ENCODE data around the gene BMP4. TPM values are rescaled to one million over a fixed set of nuclear protein-coding genes. Genes with fewer than 3 reads are reported as not detected.

The BMP4 gene
- total and polyA plus RNA-seq, 10 of the 15 experiments (the other 5 are each of a cell fraction or from before 2014, with no cell fraction given), result 0.11 to 1.8 (median 0.60) TPM; not detected in 1

DNA sequence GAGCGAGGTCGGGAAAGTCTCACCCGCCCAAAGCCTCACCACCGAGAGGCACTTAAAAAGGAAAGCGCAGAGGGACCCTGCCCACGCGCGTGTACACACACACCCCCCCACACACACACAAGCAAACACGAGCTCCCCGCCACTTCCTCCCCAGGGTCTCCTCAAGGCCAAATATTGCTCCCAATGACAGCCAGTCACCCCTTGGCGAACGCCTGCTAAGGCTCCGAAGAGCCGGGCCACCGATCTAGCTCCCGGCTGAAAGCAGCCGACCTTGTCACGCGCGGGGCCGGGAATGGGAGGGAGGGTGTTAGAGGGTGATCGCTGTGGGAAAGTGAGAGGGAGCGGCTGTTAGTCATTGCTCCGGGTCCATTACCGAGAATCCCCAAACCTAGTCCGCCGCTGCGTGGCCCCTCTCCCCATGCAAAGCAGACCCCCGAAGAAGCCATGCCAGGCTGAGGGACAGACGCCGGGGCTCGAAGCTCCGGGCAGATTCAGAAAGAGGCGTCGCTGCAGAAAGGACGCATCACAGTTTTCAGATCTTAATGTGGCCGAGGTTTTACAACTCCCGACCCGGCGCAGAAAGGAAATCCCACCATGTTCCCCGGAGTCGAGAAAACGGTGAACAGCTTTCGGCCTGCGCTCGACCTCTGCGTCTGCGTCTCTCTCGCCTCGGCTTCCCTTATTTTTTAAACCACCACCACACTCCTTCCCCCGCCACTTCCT, 2.6 kb downstream of the BMP4 start (continued):
- no peak for TF ChIP-seq IRF4 (IDR thresholded peaks at IDR 0.05; ENCODE audit: low read depth, low read length)
- no peak for TF ChIP-seq TARDBP (IDR thresholded peaks at IDR 0.05; ENCODE audit: borderline replicate concordance)
- no peak for TF ChIP-seq RELA (IDR thresholded peaks at IDR 0.05; ENCODE audit: borderline replicate concordance, partially characterized antibody)
- no peak for TF ChIP-seq HDAC2 (IDR thresholded peaks at IDR 0.05)
- TF ChIP-seq TAF1 (IDR thresholded peaks at IDR 0.05; ENCODE audit: borderline replicate concordance, low read depth, low read length), result no peak

DNA sequence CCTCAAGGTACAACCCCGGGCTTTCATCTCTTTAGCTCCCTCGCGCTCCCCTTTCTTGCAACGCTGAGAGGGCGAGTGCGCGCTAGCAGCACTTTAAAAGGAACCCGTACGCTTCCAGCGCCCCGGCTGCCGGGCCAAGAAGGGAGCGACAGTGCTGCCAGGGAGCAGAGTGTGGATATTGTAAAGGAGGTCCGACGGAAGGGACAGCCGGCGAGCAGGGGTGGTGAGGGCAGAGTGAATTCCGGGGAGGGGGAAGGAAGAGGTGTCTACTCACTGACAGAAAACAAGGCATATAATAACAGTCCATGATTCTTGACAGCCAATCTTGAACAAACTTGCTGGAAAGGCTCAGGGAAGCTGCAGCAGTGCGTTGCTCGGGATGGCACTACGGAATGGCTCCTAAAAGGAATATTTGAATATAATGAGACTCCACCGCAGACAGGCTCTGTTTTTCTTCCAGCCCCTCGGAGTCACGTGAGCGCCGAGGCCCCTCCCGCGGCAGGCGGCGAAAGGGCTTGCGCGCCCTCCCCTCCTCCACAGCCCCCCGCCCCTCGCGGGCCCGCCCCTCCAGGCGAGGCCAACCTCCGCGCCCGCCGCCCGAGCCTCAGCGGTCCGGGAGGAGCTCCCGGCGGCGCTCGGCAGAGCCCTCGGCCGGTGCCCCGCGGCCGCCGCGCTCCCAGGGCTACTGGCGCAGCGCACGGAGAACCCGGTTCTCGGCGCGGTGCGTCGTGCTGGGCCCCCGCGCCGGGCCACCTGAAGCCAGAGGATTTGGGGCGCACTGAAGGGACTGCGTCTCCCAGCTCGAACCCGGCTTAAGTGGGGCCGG, 3.4 kb downstream of the BMP4 start:
- ChIA-PET RAD21 (ENCODE audit: unreplicated experiment) (no interaction called here), CTCF (no interaction called here), SMC1A (ENCODE audit: uncharacterized antibody, unreplicated experiment) (no interaction called here), POLR2A (no interaction called here)
- TF ChIP-seq CHD2 (IDR thresholded peaks at IDR 0.05; ENCODE audit: borderline replicate concordance, low read depth, low read length), result no peak
- TF ChIP-seq, protein P1, sequence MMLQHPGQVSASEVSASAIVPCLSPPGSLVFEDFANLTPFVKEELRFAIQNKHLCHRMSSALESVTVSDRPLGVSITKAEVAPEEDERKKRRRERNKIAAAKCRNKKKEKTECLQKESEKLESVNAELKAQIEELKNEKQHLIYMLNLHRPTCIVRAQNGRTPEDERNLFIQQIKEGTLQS (IDR thresholded peaks at IDR 0.05; ENCODE audit: borderline replicate concordance, extremely low read depth, low read depth, low read length), result peak; percentile 13; the same call in 1 of the 2 replicates
- TF ChIP-seq, protein P2, sequence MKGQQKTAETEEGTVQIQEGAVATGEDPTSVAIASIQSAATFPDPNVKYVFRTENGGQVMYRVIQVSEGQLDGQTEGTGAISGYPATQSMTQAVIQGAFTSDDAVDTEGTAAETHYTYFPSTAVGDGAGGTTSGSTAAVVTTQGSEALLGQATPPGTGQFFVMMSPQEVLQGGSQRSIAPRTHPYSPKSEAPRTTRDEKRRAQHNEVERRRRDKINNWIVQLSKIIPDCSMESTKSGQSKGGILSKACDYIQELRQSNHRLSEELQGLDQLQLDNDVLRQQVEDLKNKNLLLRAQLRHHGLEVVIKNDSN (IDR thresholded peaks at IDR 0.05; ENCODE audit: borderline replicate concordance, extremely low read length, insufficient read depth, low read depth, low read length), result peak; percentile 57
- peak; percentile 48; the same call in 1 of the 2 replicates for TF ChIP-seq PML (IDR thresholded peaks at IDR 0.05; ENCODE audit: low read length)
- TF ChIP-seq POLR2A (IDR thresholded peaks at IDR 0.05; ENCODE audit: low read depth, low read length), result peak; percentile 74
- peak; percentile 35 for TF ChIP-seq HDAC6 (IDR thresholded peaks at IDR 0.05; ENCODE audit: unreplicated experiment)
- Histone ChIP-seq H3K36me3 (ENCODE audit: control insufficient read depth in 2 of 2, insufficient read depth in 2 of 2, low read length in 1 of 2) (no peaks in the 10 kb centered on the region), H3K4me3 (peak overlapping the region; percentile 65), H3K4me1 (ENCODE audit: control insufficient read depth, insufficient read depth, low read length) (no peaks in the 10 kb centered on the region), H3K27me3 (replicated peaks in 1 of 2; ENCODE audit: control insufficient read depth in 2 of 2, insufficient read depth in 2 of 2, low read length in 1 of 2) (peaks cover 3 to 12% of the 10 kb centered on the region in 2 experiments; a peak in 3 of 4 replicates), H2AFZ (ENCODE audit: control insufficient read depth, low read depth, low read length) (no peak overlapping the region), H3K9ac (ENCODE audit: control insufficient read depth, insufficient read depth, low read length) (peak overlapping the region; percentile 63), H3K27ac (ENCODE audit: control insufficient read depth, insufficient read depth) (peak overlapping the region; percentile 50), H3K79me2 (ENCODE audit: control insufficient read depth, insufficient read depth, low read length) (peaks cover 30% of the 10 kb centered on the region), H3K9me3 (replicated peaks; ENCODE audit: control insufficient read depth, insufficient read depth, low read length) (no peaks in the 10 kb centered on the region; the same call in 2 of the 3 replicates), H4K20me1 (ENCODE audit: control insufficient read depth, insufficient read depth) (no peaks in the 10 kb centered on the region), H3K4me2 (ENCODE audit: control insufficient read depth, insufficient read depth) (peak overlapping the region; percentile 66)
- 21% methylated on average over 44 of the region's 72 CpGs for WGBS (ENCODE audit: insufficient coverage, insufficient replicate concordance, low lambda C conversion rate, missing lambda C conversion rate)
- DNase-seq (ENCODE audit: low read depth, low spot score) (no peak), ATAC-seq (peak; percentile 35; the same call in 1 of the 3 replicates), FAIRE-seq (no peak)
- no TSS peak for BruUV-seq (replicated peaks)
- in situ Hi-C loops (cut with MboI) (no loop called here), intact Hi-C loops (cut with micrococcal nuclease; ENCODE audit: unreplicated experiment) (no loop called here)

Measured in GM12878 (cell line).